ENCODE results near the gene RPL18.

Gene RPL18

GRCh38 chr19:48644839-48645619, 26.1 kb upstream of the RPL18 start (continued):
- TF ChIP-seq ZNF26 (tag by site-specific recombination; IDR thresholded peaks at IDR 0.05), result no peak
- TF ChIP-seq TSHZ1 (tag by site-specific recombination; IDR thresholded peaks at IDR 0.05; ENCODE audit: borderline replicate concordance), result no peak
- no peak for TF ChIP-seq KLF7 (tag by site-specific recombination; IDR thresholded peaks at IDR 0.05; ENCODE audit: borderline replicate concordance)
- TF ChIP-seq ZNF398 (tag by site-specific recombination; IDR thresholded peaks at IDR 0.05), result peak; percentile 82
- no peak for TF ChIP-seq ZNF23 (tag by site-specific recombination; IDR thresholded peaks at IDR 0.05; ENCODE audit: borderline replicate concordance)
- no peak for TF ChIP-seq YY2 (tag by site-specific recombination; IDR thresholded peaks at IDR 0.05)
- TF ChIP-seq ZNF16 (tag by site-specific recombination; IDR thresholded peaks at IDR 0.05; ENCODE audit: low read depth), result no peak
- TF ChIP-seq ZNF621 (tag by site-specific recombination; IDR thresholded peaks at IDR 0.05), result no peak
- TF ChIP-seq ZSCAN16 (tag by site-specific recombination; IDR thresholded peaks at IDR 0.05), result no peak
- TF ChIP-seq ZNF341 (tag by site-specific recombination; IDR thresholded peaks at IDR 0.05; ENCODE audit: low read depth), result no peak
- TF ChIP-seq HOXC10 (CRISPR knock-in tag; IDR thresholded peaks at IDR 0.05), result 0 out of 2 replicates have a peak, but pooled peaks have one; percentile 35
- no peak for TF ChIP-seq PRDM6 (tag by site-specific recombination; IDR thresholded peaks at IDR 0.05)
- peak; percentile 81 for TF ChIP-seq ZBTB10 (tag by site-specific recombination; IDR thresholded peaks at IDR 0.05)
- no peak for TF ChIP-seq INSM2 (tag by site-specific recombination; IDR thresholded peaks at IDR 0.05)
- no peak for TF ChIP-seq ZSCAN30 (tag by site-specific recombination; IDR thresholded peaks at IDR 0.05)
- no peak for TF ChIP-seq REPIN1 (tag by site-specific recombination; IDR thresholded peaks at IDR 0.05; ENCODE audit: low read depth)
- TF ChIP-seq PATZ1 (tag by site-specific recombination; IDR thresholded peaks at IDR 0.05), result peak; percentile 43
- TF ChIP-seq ZNF280D (tag by site-specific recombination; IDR thresholded peaks at IDR 0.05), result no peak
- TF ChIP-seq SETDB1 (IDR thresholded peaks at IDR 0.05; ENCODE audit: insufficient read length, low read length), result no peak

All from HEK293 (cell line).